Activated CD4-positive, alpha-beta T cell treated with anti-CD3 and anti-CD28 coated beads, Interleukin-2, amount 10 ng/mL, durations not matched to agents 24 days and 14 days (primary cell): ENCODE results near the gene XYLT2. TPM values are rescaled to one million over a fixed set of nuclear protein-coding genes. Genes with fewer than 3 reads are reported as not detected.

Source experiments
- total RNA-seq: library from RNA; stranded (reverse); gene quantifications from 2 replicates; pipeline ENCODE4 v1.2.3, GENCODE V29; 2022

XYLT2 gene
- total RNA-seq, 1 donor from 2014 or later, result 65.3 TPM

Other genes with a start within 250 kb of the XYLT2 start
- gene SAMD14, start 216.0 kb upstream of the XYLT2 start, total RNA-seq, result 1.0 and 1.2 TPM in 2 replicates
- gene PPP1R9B, start 195.4 kb upstream of the XYLT2 start, total RNA-seq, result 90.1 and 91.3 TPM in 2 replicates
- gene SGCA, start 180.1 kb upstream of the XYLT2 start, total RNA-seq, result 0.30 TPM in 1 of 2 replicates, not detected in the other
- 1.6 and 2.0 TPM in 2 replicates for gene COL1A1, start 144.5 kb upstream of the XYLT2 start, total RNA-seq
- gene TMEM92, start 71.7 kb upstream of the XYLT2 start, total RNA-seq, result 0.44 and 0.47 TPM in 2 replicates
- gene MRPL27, start 27.1 kb downstream of the XYLT2 start, total RNA-seq, result 80.5 and 83.3 TPM in 2 replicates
- gene EME1, start 27.1 kb downstream of the XYLT2 start, total RNA-seq, result 30.7 and 35.4 TPM in 2 replicates
- 113 and 117 TPM in 2 replicates for gene LRRC59, start 51.4 kb downstream of the XYLT2 start, total RNA-seq
- gene ACSF2, start 80.1 kb downstream of the XYLT2 start, total RNA-seq, result 13.6 and 16.5 TPM in 2 replicates
- not detected in 2 replicates for gene CHAD, start 122.8 kb downstream of the XYLT2 start, total RNA-seq
- gene RSAD1, start 132.7 kb downstream of the XYLT2 start, total RNA-seq, result 53.6 and 61.2 TPM in 2 replicates
- gene MYCBPAP, start 162.3 kb downstream of the XYLT2 start, total RNA-seq, result 3.5 TPM in 2 replicates
- not detected in 2 replicates for gene EPN3, start 186.6 kb downstream of the XYLT2 start, total RNA-seq
- gene SPATA20, start 201.0 kb downstream of the XYLT2 start, total RNA-seq, result 21.6 and 22.4 TPM in 2 replicates
- 0.07 TPM in 1 of 2 replicates, not detected in the other for gene CACNA1G, start 214.6 kb downstream of the XYLT2 start, total RNA-seq